SK-N-SH (cell line): ENCODE data around the gene GCLC.

ENCODE experiments used
- EP300 ChIP-seq, 2 experiments: IDR thresholded peaks; 2 replicates each; pipeline versions ENCODE4 v1.4.0 to v1.6.1; 2012; ENCODE audit warnings: borderline replicate concordance in 1 of 2, low read depth in 1 of 2, low read length in 1 of 2
- GABPA ChIP-seq: IDR thresholded peaks from 2 replicates; pipeline ENCODE4 v1.4.0; 2012; ENCODE audit warnings: low read depth, mild to moderate bottlenecking
- POLR2AphosphoS5 ChIP-seq: IDR thresholded peaks from 2 replicates; pipeline ENCODE4 v1.6.1; 2012; ENCODE audit warnings: low read depth, low read length
- TAF1 ChIP-seq: IDR thresholded peaks from 2 replicates; pipeline ENCODE4 v1.6.1; 2012; ENCODE audit warnings: low read depth, mild to moderate bottlenecking, low read length, moderate library complexity, borderline replicate concordance
- TEAD4 ChIP-seq: IDR thresholded peaks from 2 replicates; pipeline ENCODE4 v1.4.0; 2012; ENCODE audit warnings: mild to moderate bottlenecking, borderline replicate concordance; ENCODE audit not compliant: insufficient read depth
- TF ChIP-seq, protein P1 (sequence below): fragments of 200-600 bp; sonication (generic); IDR thresholded peaks from 2 replicates; pipeline ENCODE4 v1.6.1; 2017; ENCODE audit warnings: antibody characterized with exemption, mild to moderate bottlenecking, moderate library complexity

DNA sequence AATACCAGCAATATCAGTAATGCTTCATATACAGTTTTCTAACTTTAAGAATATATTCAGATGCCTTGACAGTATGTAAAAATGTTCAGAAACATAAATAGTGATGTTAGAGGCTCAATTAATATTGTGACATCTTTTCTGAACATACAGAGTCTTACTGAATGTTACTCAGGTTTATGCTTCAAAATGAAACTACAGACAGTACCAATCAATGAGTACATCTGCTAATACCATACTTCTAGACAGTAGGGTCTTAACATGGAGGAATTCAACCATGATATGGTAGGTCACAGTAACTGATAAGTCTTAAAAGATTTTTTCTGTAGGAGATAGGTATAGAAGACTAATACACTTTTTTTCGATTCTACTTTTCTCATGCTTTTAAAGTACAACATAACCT, 8.3 kb downstream of the GCLC start:
- TF ChIP-seq, protein P1, sequence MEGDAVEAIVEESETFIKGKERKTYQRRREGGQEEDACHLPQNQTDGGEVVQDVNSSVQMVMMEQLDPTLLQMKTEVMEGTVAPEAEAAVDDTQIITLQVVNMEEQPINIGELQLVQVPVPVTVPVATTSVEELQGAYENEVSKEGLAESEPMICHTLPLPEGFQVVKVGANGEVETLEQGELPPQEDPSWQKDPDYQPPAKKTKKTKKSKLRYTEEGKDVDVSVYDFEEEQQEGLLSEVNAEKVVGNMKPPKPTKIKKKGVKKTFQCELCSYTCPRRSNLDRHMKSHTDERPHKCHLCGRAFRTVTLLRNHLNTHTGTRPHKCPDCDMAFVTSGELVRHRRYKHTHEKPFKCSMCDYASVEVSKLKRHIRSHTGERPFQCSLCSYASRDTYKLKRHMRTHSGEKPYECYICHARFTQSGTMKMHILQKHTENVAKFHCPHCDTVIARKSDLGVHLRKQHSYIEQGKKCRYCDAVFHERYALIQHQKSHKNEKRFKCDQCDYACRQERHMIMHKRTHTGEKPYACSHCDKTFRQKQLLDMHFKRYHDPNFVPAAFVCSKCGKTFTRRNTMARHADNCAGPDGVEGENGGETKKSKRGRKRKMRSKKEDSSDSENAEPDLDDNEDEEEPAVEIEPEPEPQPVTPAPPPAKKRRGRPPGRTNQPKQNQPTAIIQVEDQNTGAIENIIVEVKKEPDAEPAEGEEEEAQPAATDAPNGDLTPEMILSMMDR, result no peak
- TF ChIP-seq GABPA (no peak), EP300 (IDR thresholded peaks at IDR 0.05; ENCODE audit: borderline replicate concordance in 1 of 2, low read depth in 1 of 2, low read length in 1 of 2) (no peak), POLR2AphosphoS5 (no peak), TAF1 (no peak), TEAD4 (no peak)
